Heart right ventricle (tissue), 16 donors: ENCODE data around the gene RASGEF1C. TPM values are rescaled to one million over a fixed set of nuclear protein-coding genes. Genes with fewer than 3 reads are reported as not detected.

ENCODE experiments used
- ATAC-seq, 8 donors: fragments of 200-7000 bp; cut with Tn5 transposase; one replicate each; pipeline ENCODE4 v1.9.1; 2020; ENCODE audit warnings: mild to moderate bottlenecking in 8 of 8, moderate library complexity in 8 of 8, moderate number of reproducible peaks in 1 of 8
- DNase-seq, 2 donors: peaks; one replicate each; pipeline ENCODE4 v3.0.0-alpha.2; 2020
- H3K27ac ChIP-seq, 10 donors: fragments of 200-600 bp; sonication (generic) in 2 of 10; one replicate each; pipeline versions ENCODE4 v1.5.0 to v1.8.0; 2020 to 2022; ENCODE audit warnings: mild to moderate bottlenecking in 3 of 10
- H3K27me3 ChIP-seq, 7 donors: fragments of 200-600 bp; one replicate each; pipeline ENCODE4 v1.8.0; 2021 to 2022; ENCODE audit warnings: mild to moderate bottlenecking in 2 of 7
- H3K36me3 ChIP-seq, 9 donors: fragments of 200-600 bp; sonication (generic) in 1 of 9; one replicate each; pipeline versions ENCODE4 v1.5.0 to v1.8.0; 2020 to 2022; ENCODE audit warnings: mild to moderate bottlenecking in 2 of 9
- H3K4me1 ChIP-seq, 9 donors: fragments of 200-600 bp; sonication (generic) in 1 of 9; one replicate each; pipeline versions ENCODE4 v1.5.0 to v1.8.0; 2020 to 2022; ENCODE audit warnings: mild to moderate bottlenecking in 4 of 9
- H3K4me3 ChIP-seq, 10 donors: fragments of 200-600 bp; sonication (generic) in 2 of 10; one replicate each; pipeline versions ENCODE4 v1.5.0 to v1.8.0; 2020 to 2022; ENCODE audit warnings: mild to moderate bottlenecking in 7 of 10, moderate library complexity in 2 of 10
- H3K9me3 ChIP-seq, 11 donors: fragments of 200-600 bp in 10 of 11; sonication (generic) in 2 of 11; one replicate each; pipeline versions ENCODE4 v1.5.0 to v1.8.0; 2013 to 2022; ENCODE audit warnings: mild to moderate bottlenecking in 2 of 11, control low read depth in 1 of 11, moderate library complexity in 1 of 11
- CTCF ChIP-seq, 9 donors: fragments of 200-600 bp; sonication (generic) in 2 of 9; IDR thresholded peaks; one replicate each; pipeline versions ENCODE4 v1.5.0 to v1.8.0; 2021 to 2022; ENCODE audit warnings: antibody characterized with exemption in 9 of 9, mild to moderate bottlenecking in 5 of 9, moderate library complexity in 1 of 9
- WGBS, 2 donors: extraction: QIAGEN DNeasy Blood & Tissue Kit; methylation state at CpG; one replicate each; pipeline ENCODE4 v1.1.7; 2013; ENCODE audit warnings: inconsistent platforms in 1 of 2; 5-methylcytosine and 5-hydroxymethylcytosine counted together
- intact Hi-C, 10 donors: fragments of 100-400 bp; cut with DNase I; formaldehyde crosslinking; loops; one replicate each; pipeline versions ENCODE4 v1.11.1 to v1.14.2; 2022
- polyA plus RNA-seq, 2 donors: library from polyadenylated mRNA; stranded (reverse); fragments of 200-250 nt; gene quantifications; one replicate each; pipeline ENCODE4 v1.2.3, GENCODE V29; 2013
- total RNA-seq, 10 donors: library from RNA; stranded (reverse); fragmentation: NEBNext Ultra II Directional in 3 of 10; extraction: Animal tissue kit (Norgen Biotek cat#: 25700) in 3 of 10; gene quantifications; one replicate each; pipeline versions ENCODE4 v1.2.1 to v1.2.4, GENCODE V29; 2021 to 2023
- donor health status: Arrhythmogenic right ventricular cardiomyopathy.
- donor health status: ischemic (EF 13 %, LVEDD 7.1; RV severe dilation, severe dysfunction).
- donor health status: healthy with polysubstance abuse.
- donor health status: DM: no; HTN: yes; CAD: no.
- donor health status: DM: no; HTN: no; CAD: no.
- donor health status: ischemic (EF 25% LVEDD 6.9; RV normal size, moderate dysfunction).
- donor health status: ischemic (EF 25% LVEDD 5.7; RV mildly dilated, moderate dysfunction).
- donor health status: healthy.
- donor health status: DM: yes; HTN: yes; CAD: no.
- donor health status: Ischemic cardiomyopathy.
- donor health status: ischemic (EF 35%, LVEDD 5.7; RV mildly dilated, moderate dysfunction).
- donor health status: nonischemic (EF 11% LVEDD 7.7; RV severe dilation, severe dysfunction).
- donor health status: DM: yes; HTN: yes; CAD: no.
- donor health status: PGD.
- donor health status: ischemic (EF 29% LVEDD 5.4; RV normal size, mild dysfunction).
- donor health status: nonischemic (EF 23%, LVEDD 6.1; RV moderate dilation, normal function).

Gene RASGEF1C
- total and polyA plus RNA-seq, 12 donors, result 0.17 to 0.59 (median 0.26) TPM; not detected in 6

- peaks cover 0 to 68% (median 51%) of the 10 kb centered on the region in 7 donors for H3K27me3 ChIP-seq
- intact Hi-C loops, result loop anchor here in 4 of 10 donors (10.0 kb wide), 3 partner anchors 202 to 352 kb away; no protein-coding TSS in a partner anchor
- H3K4me3 ChIP-seq, result no peak overlapping the region
- no peak overlapping the region for H3K27ac ChIP-seq
- no peaks in the 10 kb centered on the region for H3K9me3 ChIP-seq
- no peak for DNase-seq
- no peak for TF ChIP-seq CTCF (IDR thresholded peaks at IDR 0.05)
- peaks cover 0 to 6% (median 0%) of the 10 kb centered on the region in 9 donors for H3K4me1 ChIP-seq
- no peaks in the 10 kb centered on the region for H3K36me3 ChIP-seq
- 82 to 90% methylated on average over 1 of the region's 1 CpG for WGBS, 2 donors
- no peak for ATAC-seq
Measured at GRCh38 chr5:180122875-180123274, 86.1 kb downstream of the RASGEF1C start.

- peaks cover 0 to 60% (median 46%) of the 10 kb centered on the region in 7 donors for H3K27me3 ChIP-seq
Measured at GRCh38 chr5:180121826-180122413, 87.1 kb downstream of the RASGEF1C start.

GRCh38 chr5:180120237-180121101 lies 88.5 kb downstream of the RASGEF1C start:
- Histone ChIP-seq H3K27ac (no peak overlapping the region), H3K4me1 (no peaks in the 10 kb centered on the region), H3K4me3 (no peak overlapping the region), H3K36me3 (no peaks in the 10 kb centered on the region), H3K9me3 (no peaks in the 10 kb centered on the region), H3K27me3 (peaks cover 0 to 47% (median 33%) of the 10 kb centered on the region in 7 donors)
- DNase-seq, result peak in 1 of 2 donors; percentile 5
- peak in 1 of 8 donors; percentile 40 for ATAC-seq
- 83 to 87% methylated on average over 28 of the region's 28 CpGs for WGBS, 2 donors
- intact Hi-C loops, result loop anchor here in 4 of 10 donors (10.0 kb wide), 3 partner anchors 204 to 354 kb away; no protein-coding TSS in a partner anchor
- no peak for TF ChIP-seq CTCF (IDR thresholded peaks at IDR 0.05)

More at GRCh38 chr5:180121826-180122413, 87.1 kb downstream of the RASGEF1C start:
- peaks cover 0 to 2% (median 0%) of the 10 kb centered on the region in 9 donors for H3K4me1 ChIP-seq
- no peak for DNase-seq
- no peaks in the 10 kb centered on the region for H3K36me3 ChIP-seq
- intact Hi-C loops, result loop anchor here in 4 of 10 donors (10.0 kb wide), 3 partner anchors 203 to 353 kb away; no protein-coding TSS in a partner anchor
- WGBS, 2 donors, result 89 to 90% methylated on average over 9 of the region's 9 CpGs
- no peak overlapping the region for H3K27ac ChIP-seq
- no peak for TF ChIP-seq CTCF (IDR thresholded peaks at IDR 0.05)
- H3K4me3 ChIP-seq, result no peak overlapping the region
- no peak for ATAC-seq
- no peaks in the 10 kb centered on the region for H3K9me3 ChIP-seq

- peak in 1 of 8 donors; percentile 27 for ATAC-seq
- Histone ChIP-seq H3K4me1 (no peaks in the 10 kb centered on the region), H3K36me3 (no peaks in the 10 kb centered on the region), H3K9me3 (no peaks in the 10 kb centered on the region), H3K27ac (no peak overlapping the region), H3K4me3 (no peak overlapping the region), H3K27me3 (peaks cover 0 to 41% (median 28%) of the 10 kb centered on the region in 7 donors)
- intact Hi-C loops, result loop anchor here in 4 of 10 donors (10.0 kb wide), 3 partner anchors 205 to 355 kb away; no protein-coding TSS in a partner anchor
- no peak for DNase-seq
- TF ChIP-seq CTCF (IDR thresholded peaks at IDR 0.05), result no peak
- WGBS, 2 donors, result 87 to 92% methylated on average over 12 of the region's 12 CpGs
Measured at GRCh38 chr5:180119903-180120236, 89.1 kb downstream of the RASGEF1C start.
